GM23338 (cell line): ENCODE data around the gene TMEM134. TPM values are rescaled to one million over a fixed set of nuclear protein-coding genes. Genes with fewer than 3 reads are reported as not detected.
A peak's percentile ranks its signal among the peaks of the same experiment; 100 is the strongest.

Experiments
- ATAC-seq: fragments of 200-7000 bp; cut with Tn5 transposase; 3 replicates; pipeline ENCODE4 v1.9.1; 2020
- DNase-seq: peaks from one replicate; pipeline ENCODE4 v3.0.0-alpha.2; 2015; ENCODE audit warnings: low spot score
- H2AFZ ChIP-seq: fragments of 200-600 bp; sonication (generic); 2 replicates; pipeline ENCODE4 v1.8.0; 2016; ENCODE audit warnings: antibody characterized with exemption, mild to moderate bottlenecking, moderate library complexity
- H3F3A ChIP-seq: fragments of 200-600 bp; sonication (generic); replicated peaks from 2 replicates; pipeline ENCODE4 v1.8.0; 2017; ENCODE audit warnings: antibody characterized with exemption, mixed run types, low read depth
- H3K27ac ChIP-seq: fragments of 200-600 bp; sonication (generic); 2 replicates; pipeline ENCODE4 v1.6.1; 2016; ENCODE audit warnings: low read depth
- H3K27me3 ChIP-seq: fragments of 200-600 bp; sonication (generic); 2 replicates; pipeline ENCODE4 v1.8.0; 2016; ENCODE audit warnings: mild to moderate bottlenecking, mixed run types, moderate library complexity; ENCODE audit not compliant: insufficient read depth
- H3K36me3 ChIP-seq: fragments of 200-600 bp; sonication (generic); 2 replicates; pipeline ENCODE4 v1.8.0; 2016; ENCODE audit warnings: mild to moderate bottlenecking; ENCODE audit not compliant: insufficient read depth
- H3K4me1 ChIP-seq: fragments of 200-600 bp; sonication (generic); 2 replicates; pipeline ENCODE4 v1.8.0; 2016; ENCODE audit warnings: mild to moderate bottlenecking, moderate library complexity; ENCODE audit not compliant: insufficient read depth
- H3K4me2 ChIP-seq: fragments of 200-600 bp; sonication (generic); 2 replicates; pipeline ENCODE4 v1.7.1; 2017; ENCODE audit warnings: mixed run types
- H3K4me3 ChIP-seq: fragments of 200-600 bp; sonication (generic); 2 replicates; pipeline ENCODE4 v1.6.1; 2016; ENCODE audit warnings: mixed run types
- H3K79me2 ChIP-seq: fragments of 200-600 bp; sonication (generic); replicated peaks from 2 replicates; pipeline ENCODE4 v1.8.0; 2017; ENCODE audit warnings: mild to moderate bottlenecking; ENCODE audit not compliant: insufficient read depth
- H3K9me2 ChIP-seq: fragments of 200-600 bp; sonication (generic); 2 replicates; pipeline ENCODE4 v1.8.0; 2017; ENCODE audit not compliant: insufficient read depth
- H4K20me1 ChIP-seq: fragments of 200-600 bp; sonication (generic); replicated peaks from 2 replicates; pipeline ENCODE4 v1.8.0; 2017; ENCODE audit warnings: mild to moderate bottlenecking; ENCODE audit not compliant: insufficient read depth
- H3K27ac Mint-ChIP-seq: 2 replicates; pipeline ENCODE4 v1.8.0; 2020; ENCODE audit warnings: inconsistent platforms, mild to moderate bottlenecking, moderate library complexity, mixed read lengths
- H3K27me3 Mint-ChIP-seq: 3 replicates; pipeline ENCODE4 v1.8.0; 2022; ENCODE audit warnings: low read depth, mild to moderate bottlenecking, moderate library complexity, mixed read lengths, inconsistent platforms; ENCODE audit not compliant: insufficient read depth, poor library complexity
- H3K36me3 Mint-ChIP-seq: 3 replicates; pipeline ENCODE4 v1.8.0; 2021; ENCODE audit warnings: low read depth, mild to moderate bottlenecking, inconsistent platforms, moderate library complexity, mixed read lengths
- H3K4me1 Mint-ChIP-seq: 3 replicates; pipeline ENCODE4 v1.8.0; 2020; ENCODE audit warnings: mild to moderate bottlenecking, inconsistent platforms, mixed read lengths
- H3K4me3 Mint-ChIP-seq: 3 replicates; pipeline ENCODE4 v1.8.0; 2021; ENCODE audit warnings: moderate library complexity, mild to moderate bottlenecking, inconsistent platforms, mixed read lengths
- H3K9me3 Mint-ChIP-seq: 3 replicates; pipeline ENCODE4 v1.8.0; 2020; ENCODE audit warnings: moderate library complexity, mild to moderate bottlenecking, inconsistent platforms, mixed read lengths
- CTCF ChIP-seq, 2 experiments: fragments of 200-600 bp in 1 of 2; sonication (generic) in 1 of 2; conservative IDR thresholded peaks; 2 replicates each; pipeline versions ENCODE4 v1.5.1 to v1.6.1; 2016 to 2017; ENCODE audit warnings: antibody characterized with exemption in 2 of 2, low read depth in 2 of 2, mild to moderate bottlenecking in 2 of 2, moderate library complexity in 1 of 2
- EZH2 ChIP-seq: fragments of 200-600 bp; sonication (generic); IDR thresholded peaks from one replicate; pipeline ENCODE4 v1.8.0; 2017; ENCODE audit warnings: antibody characterized with exemption, mild to moderate bottlenecking, low read depth; ENCODE audit not compliant: unreplicated experiment
- JUNB ChIP-seq: IDR thresholded peaks from one replicate; pipeline ENCODE4 v1.6.1; 2016; ENCODE audit warnings: antibody characterized with exemption; ENCODE audit not compliant: unreplicated experiment
- NANOG ChIP-seq: IDR thresholded peaks from 2 replicates; pipeline ENCODE4 v1.6.1; 2016; ENCODE audit warnings: antibody characterized with exemption, borderline replicate concordance
- POLR2AphosphoS5 ChIP-seq: IDR thresholded peaks from 2 replicates; pipeline ENCODE4 v1.6.1; 2016; ENCODE audit warnings: antibody characterized with exemption, low read depth
- REST ChIP-seq: IDR thresholded peaks from one replicate; pipeline ENCODE4 v1.6.1; 2018; ENCODE audit warnings: antibody characterized with exemption; ENCODE audit not compliant: unreplicated experiment
- ZNF114 ChIP-seq: fragments of 250-450 bp; sonication (Bioruptor Pico); IDR thresholded peaks from 2 replicates; pipeline ENCODE4 v1.5.0; 2020; ENCODE audit warnings: mild to moderate bottlenecking, moderate library complexity
- ZNF331 ChIP-seq: fragments of 250-450 bp; sonication (Bioruptor Pico); IDR thresholded peaks from 2 replicates; pipeline ENCODE4 v1.5.0; 2020; ENCODE audit warnings: low read depth, mild to moderate bottlenecking, moderate library complexity
- polyA plus RNA-seq: library from polyadenylated mRNA; unstranded; fragments of >200 nt; fragmentation: Nextera tagmentation; extraction: Ambion mirVana; gene quantifications from 2 replicates; pipeline ENCODE4 v1.2.1, GENCODE V29; 2016
- total RNA-seq: library from RNA; depleted of rRNA; stranded (reverse); fragments of >200 nt; shearing (Covaris generic); gene quantifications from 2 replicates; pipeline ENCODE4 v1.2.3, GENCODE V29; 2014

TMEM134 gene
- total and polyA plus RNA-seq, 2 experiments from 2014 or later, result 61.4 to 69.2 TPM

- H3K27me3 ChIP-seq, result no peaks in the 10 kb centered on the region
- DNase-seq, result no peak
- Mint-ChIP-seq H3K9me3 (no peaks in the 10 kb centered on the region; the same call in 1 of the 3 replicates), H3K4me3 (peak overlapping the region; percentile 92; the same call in 2 of the 3 replicates), H3K4me1 (peaks cover 3% of the 10 kb centered on the region), H3K27me3 (peaks cover 18% of the 10 kb centered on the region), H3K27ac (no peak overlapping the region), H3K36me3 (peaks cover 16% of the 10 kb centered on the region)
- H3K4me1 ChIP-seq, result peaks cover 6% of the 10 kb centered on the region; the same call in 1 of the 2 replicates
- peaks cover 13% of the 10 kb centered on the region; the same call in 1 of the 2 replicates for H3F3A ChIP-seq
- H2AFZ ChIP-seq, result no peak overlapping the region
- H3K4me3 ChIP-seq, result no peak overlapping the region; the same call in 1 of the 2 replicates
- H3K9me2 ChIP-seq, result no peaks in the 10 kb centered on the region
- peaks cover 11% of the 10 kb centered on the region for H3K79me2 ChIP-seq
- H3K4me2 ChIP-seq, result no peak overlapping the region
- TF ChIP-seq CTCF (conservative IDR thresholded peaks at IDR 0.05; ENCODE audit: low read depth in 2 of 2) (no peak), NANOG (no peak), REST (no peak), ZNF114 (CRISPR knock-in tag) (no peak), EZH2 (no peak), ZNF331 (CRISPR knock-in tag) (no peak), JUNB (no peak), POLR2AphosphoS5 (no peak)
- no peaks in the 10 kb centered on the region for H4K20me1 ChIP-seq
- H3K36me3 ChIP-seq, result no peaks in the 10 kb centered on the region
- no peak for ATAC-seq
- H3K27ac ChIP-seq, result no peak overlapping the region
Observed at GRCh38 chr11:67429722-67430121, 39.3 kb downstream of the TMEM134 start.

GRCh38 chr11:67429038-67429668 is 39.9 kb downstream of the TMEM134 start:
- H3K4me3 Mint-ChIP-seq, result peak overlapping the region; percentile 92
- H3K27me3 ChIP-seq, result no peaks in the 10 kb centered on the region
- peaks cover 16% of the 10 kb centered on the region for H3K36me3 Mint-ChIP-seq
- peaks cover 18% of the 10 kb centered on the region for H3K27me3 Mint-ChIP-seq
- no peak for DNase-seq
- H3K27ac ChIP-seq, result no peak overlapping the region
- H3K9me2 ChIP-seq, result no peaks in the 10 kb centered on the region
- peak; percentile 4; the same call in 2 of the 3 replicates for ATAC-seq
- H3K4me1 Mint-ChIP-seq, result peaks cover 3% of the 10 kb centered on the region
- H3K27ac Mint-ChIP-seq, result peak overlapping the region; percentile 92
- no peak overlapping the region for H2AFZ ChIP-seq
- no peaks in the 10 kb centered on the region; the same call in 1 of the 3 replicates for H3K9me3 Mint-ChIP-seq
- H3K4me2 ChIP-seq, result peak overlapping the region; percentile 98
- H3F3A ChIP-seq, result peaks cover 13% of the 10 kb centered on the region; the same call in 1 of the 2 replicates
- no peaks in the 10 kb centered on the region for H4K20me1 ChIP-seq
- H3K79me2 ChIP-seq, result peaks cover 11% of the 10 kb centered on the region
- peaks cover 6% of the 10 kb centered on the region; the same call in 1 of the 2 replicates for H3K4me1 ChIP-seq
- H3K36me3 ChIP-seq, result no peaks in the 10 kb centered on the region
- peak overlapping the region; percentile 99 for H3K4me3 ChIP-seq
- TF ChIP-seq EZH2 (no peak), JUNB (no peak), REST (no peak)
